Epithelial cell of prostate (primary cell): ENCODE measurements around the gene UGP2.
"Not testable (repeated sequence)": the region's sequence is repeated elsewhere in the genome, so short reads cannot be mapped to it uniquely, and the experiment has no call there.

Source experiments
- DNase-seq: peaks from one replicate; pipeline ENCODE4 v3.0.0-alpha.2; 2011; ENCODE audit warnings: low read depth, low spot score
- H3K27ac ChIP-seq: fragments of 450-650 bp; 2 replicates; pipeline ENCODE4 v1.5.1; 2017; ENCODE audit warnings: mild to moderate bottlenecking

The UGP2 gene

GRCh38 chr2:63837036-63837594, 4.6 kb upstream of the UGP2 start:
- no peak for DNase-seq
- H3K27ac ChIP-seq = peak overlapping the region; percentile 12

- no peak for DNase-seq
- H3K27ac ChIP-seq = peak overlapping the region; percentile 96
These were observed 1.5 kb upstream of the UGP2 start for GRCh38 chr2:63840081-63840784.

- DNase-seq = peak; percentile 88
- peak overlapping the region; percentile 96 for H3K27ac ChIP-seq
These were observed 877 bp upstream of the UGP2 start for GRCh38 chr2:63840785-63841253.

GRCh38 chr2:63842149-63843061, 709 bp downstream of the UGP2 start:
- no peak for DNase-seq
- peak overlapping the region; percentile 96 for H3K27ac ChIP-seq

GRCh38 chr2:63843093-63843492, 1.4 kb downstream of the UGP2 start:
- H3K27ac ChIP-seq = peak overlapping the region; percentile 96
- no peak for DNase-seq

- no peak for DNase-seq
- no peak overlapping the region for H3K27ac ChIP-seq
These were observed 2.1 kb downstream of the UGP2 start for GRCh38 chr2:63843791-63844190.

GRCh38 chr2:63844616-63845015, 2.9 kb downstream of the UGP2 start:
- no peak for DNase-seq
- H3K27ac ChIP-seq = no peak overlapping the region

- H3K27ac ChIP-seq = no peak overlapping the region
- DNase-seq = no peak
These were observed 4.2 kb downstream of the UGP2 start for GRCh38 chr2:63845866-63846265.

GRCh38 chr2:63846487-63846886, 4.8 kb downstream of the UGP2 start:
- DNase-seq = no peak
- H3K27ac ChIP-seq = no peak overlapping the region

GRCh38 chr2:63847571-63847970, 5.9 kb downstream of the UGP2 start:
- not testable (repeated sequence) for H3K27ac ChIP-seq, DNase-seq

- DNase-seq = no peak
- H3K27ac ChIP-seq = peak overlapping the region; percentile 15
These were observed 7.9 kb downstream of the UGP2 start for GRCh38 chr2:63849381-63850203.

GRCh38 chr2:63850204-63850571, 8.5 kb downstream of the UGP2 start:
- DNase-seq = no peak
- no peak overlapping the region for H3K27ac ChIP-seq

GRCh38 chr2:63850649-63851048, 9.0 kb downstream of the UGP2 start:
- no peak overlapping the region for H3K27ac ChIP-seq
- no peak for DNase-seq

GRCh38 chr2:63851691-63852311, 10.1 kb downstream of the UGP2 start:
- no peak overlapping the region for H3K27ac ChIP-seq

GRCh38 chr2:63853527-63854310, 12.0 kb downstream of the UGP2 start:
- H3K27ac ChIP-seq = no peak overlapping the region
- no peak for DNase-seq

More at GRCh38 chr2:63851691-63852311, 10.1 kb downstream of the UGP2 start:
- no peak for DNase-seq

- no peak overlapping the region for H3K27ac ChIP-seq
- no peak for DNase-seq
These were observed 14.0 kb downstream of the UGP2 start for GRCh38 chr2:63855418-63856302.

GRCh38 chr2:63856303-63856603, 14.6 kb downstream of the UGP2 start:
- no peak overlapping the region for H3K27ac ChIP-seq
- DNase-seq = no peak

GRCh38 chr2:63858291-63858690, 16.6 kb downstream of the UGP2 start:
- H3K27ac ChIP-seq = no peak overlapping the region
- DNase-seq = no peak
